Activated T-cell treated with anti-CD3 and anti-CD28 coated beads, Interleukin-2, amount 50 U/mL, for 4 hours (primary cell): ENCODE measurements around the gene CHP1. TPM values are rescaled to one million over a fixed set of nuclear protein-coding genes. Genes with fewer than 3 reads are reported as not detected.
"Not testable (repeated sequence)": the region's sequence is repeated elsewhere in the genome, so short reads cannot be mapped to it uniquely, and the experiment has no call there.

Experiments used
- ATAC-seq, 2 donors: fragments of 200-7000 bp; cut with Tn5 transposase; one replicate each; pipeline ENCODE4 v1.10.0; 2021
- DNase-seq: peaks from one replicate; pipeline ENCODE4 v3.0.0-alpha.2; 2020
- H3K27me3 Mint-ChIP-seq: one replicate; pipeline ENCODE4 v1.8.0; 2021; ENCODE audit warnings: low read depth, mixed read lengths
- H3K36me3 Mint-ChIP-seq: one replicate; pipeline ENCODE4 v1.8.0; 2022; ENCODE audit warnings: mixed read lengths; ENCODE audit not compliant: insufficient read depth
- H3K4me1 Mint-ChIP-seq: one replicate; pipeline ENCODE4 v1.8.0; 2021; ENCODE audit warnings: low read depth, mixed read lengths
- H3K4me3 Mint-ChIP-seq: one replicate; pipeline ENCODE4 v1.8.0; 2021; ENCODE audit warnings: mild to moderate bottlenecking, moderate library complexity, mixed read lengths
- H3K9me3 Mint-ChIP-seq: one replicate; pipeline ENCODE4 v1.8.0; 2021; ENCODE audit warnings: mixed read lengths
- total RNA-seq, 3 donors: library from RNA; stranded (reverse); gene quantifications; one replicate each; pipeline ENCODE4 v1.2.1, GENCODE V29; 2021

Gene CHP1
- total RNA-seq, 3 donors from 2014 or later = 43.2 to 53.3 (median 46.7) TPM

- H3K27me3 Mint-ChIP-seq, DNase-seq, ATAC-seq, H3K36me3 Mint-ChIP-seq, H3K9me3 Mint-ChIP-seq, H3K4me3 Mint-ChIP-seq: not testable (repeated sequence)
- peaks cover 30% of the 10 kb centered on the region for H3K4me1 Mint-ChIP-seq
These were observed 4.2 kb downstream of the CHP1 start for GRCh38 chr15:41235228-41235627.

- no peaks in the 10 kb centered on the region for H3K9me3 Mint-ChIP-seq
- H3K4me1 Mint-ChIP-seq = peaks cover 24% of the 10 kb centered on the region
These were observed 4.9 kb downstream of the CHP1 start for GRCh38 chr15:41235929-41236328.

GRCh38 chr15:41238100-41238499 is 7.0 kb downstream of the CHP1 start:
- ATAC-seq (no peak), DNase-seq (no peak)
- H3K4me3 Mint-ChIP-seq = no peak overlapping the region
- no peaks in the 10 kb centered on the region for H3K9me3 Mint-ChIP-seq
- H3K36me3 Mint-ChIP-seq = peaks cover 3% of the 10 kb centered on the region
- no peaks in the 10 kb centered on the region for H3K27me3 Mint-ChIP-seq
- peaks cover 11% of the 10 kb centered on the region for H3K4me1 Mint-ChIP-seq

More at GRCh38 chr15:41235929-41236328, 4.9 kb downstream of the CHP1 start:
- H3K27me3 Mint-ChIP-seq = no peaks in the 10 kb centered on the region
- H3K36me3 Mint-ChIP-seq = peaks cover 3% of the 10 kb centered on the region
- no peak for ATAC-seq
- no peak overlapping the region for H3K4me3 Mint-ChIP-seq
- DNase-seq = no peak

GRCh38 chr15:41241221-41241964 is 10.3 kb downstream of the CHP1 start:
- ATAC-seq (no peak), DNase-seq (no peak)
- no peaks in the 10 kb centered on the region for H3K27me3 Mint-ChIP-seq
- H3K4me1 Mint-ChIP-seq = peaks cover 2% of the 10 kb centered on the region
- H3K9me3 Mint-ChIP-seq = no peaks in the 10 kb centered on the region
- H3K36me3 Mint-ChIP-seq = peaks cover 12% of the 10 kb centered on the region
- no peak overlapping the region for H3K4me3 Mint-ChIP-seq

GRCh38 chr15:41250745-41251144 is 19.7 kb downstream of the CHP1 start:
- not testable (repeated sequence) for H3K9me3 Mint-ChIP-seq, H3K27me3 Mint-ChIP-seq, H3K4me1 Mint-ChIP-seq, DNase-seq, ATAC-seq, H3K4me3 Mint-ChIP-seq, H3K36me3 Mint-ChIP-seq

GRCh38 chr15:41251411-41251810 is 20.3 kb downstream of the CHP1 start:
- H3K9me3 Mint-ChIP-seq = no peaks in the 10 kb centered on the region
- H3K36me3 Mint-ChIP-seq = peaks cover 7% of the 10 kb centered on the region
- no peak overlapping the region for H3K4me3 Mint-ChIP-seq
- DNase-seq (no peak), ATAC-seq (no peak)
- no peaks in the 10 kb centered on the region for H3K4me1 Mint-ChIP-seq
- H3K27me3 Mint-ChIP-seq = no peaks in the 10 kb centered on the region

GRCh38 chr15:41254560-41254959 is 23.5 kb downstream of the CHP1 start:
- H3K9me3 Mint-ChIP-seq = no peaks in the 10 kb centered on the region
- peaks cover 14% of the 10 kb centered on the region for H3K36me3 Mint-ChIP-seq
- no peak for DNase-seq
- H3K4me1 Mint-ChIP-seq = no peaks in the 10 kb centered on the region
- H3K27me3 Mint-ChIP-seq = no peaks in the 10 kb centered on the region
- H3K4me3 Mint-ChIP-seq = no peak overlapping the region
- no peak for ATAC-seq

GRCh38 chr15:41256103-41256502 is 25.0 kb downstream of the CHP1 start:
- ATAC-seq (no peak), DNase-seq (no peak)
- H3K27me3 Mint-ChIP-seq = no peaks in the 10 kb centered on the region
- H3K9me3 Mint-ChIP-seq = no peaks in the 10 kb centered on the region
- no peak overlapping the region for H3K4me3 Mint-ChIP-seq
- no peaks in the 10 kb centered on the region for H3K4me1 Mint-ChIP-seq
- peaks cover 14% of the 10 kb centered on the region for H3K36me3 Mint-ChIP-seq

- Mint-ChIP-seq H3K9me3 (no peaks in the 10 kb centered on the region), H3K4me3 (no peak overlapping the region), H3K36me3 (peaks cover 14% of the 10 kb centered on the region), H3K4me1 (no peaks in the 10 kb centered on the region), H3K27me3 (no peaks in the 10 kb centered on the region)
- DNase-seq (no peak), ATAC-seq (no peak)
These were observed 25.5 kb downstream of the CHP1 start for GRCh38 chr15:41256577-41257038.

GRCh38 chr15:41258750-41259471 is 27.8 kb downstream of the CHP1 start:
- Mint-ChIP-seq H3K4me3 (no peak overlapping the region), H3K27me3 (no peaks in the 10 kb centered on the region)
- no peak for ATAC-seq

GRCh38 chr15:41259546-41260189 is 28.6 kb downstream of the CHP1 start:
- H3K36me3 Mint-ChIP-seq = peaks cover 26% of the 10 kb centered on the region
- no peak overlapping the region for H3K4me3 Mint-ChIP-seq
- DNase-seq = no peak
- H3K27me3 Mint-ChIP-seq = no peaks in the 10 kb centered on the region
- H3K4me1 Mint-ChIP-seq = no peaks in the 10 kb centered on the region
- no peak for ATAC-seq
- no peaks in the 10 kb centered on the region for H3K9me3 Mint-ChIP-seq

More at GRCh38 chr15:41258750-41259471, 27.8 kb downstream of the CHP1 start:
- Mint-ChIP-seq H3K4me1 (no peaks in the 10 kb centered on the region), H3K9me3 (no peaks in the 10 kb centered on the region), H3K36me3 (peaks cover 27% of the 10 kb centered on the region)
- DNase-seq = no peak

GRCh38 chr15:41260924-41261323 is 29.9 kb downstream of the CHP1 start:
- ATAC-seq, H3K4me3 Mint-ChIP-seq, H3K4me1 Mint-ChIP-seq, DNase-seq, H3K27me3 Mint-ChIP-seq, H3K9me3 Mint-ChIP-seq: not testable (repeated sequence)
- H3K36me3 Mint-ChIP-seq = peaks cover 29% of the 10 kb centered on the region

GRCh38 chr15:41262571-41262970 is 31.5 kb downstream of the CHP1 start:
- Mint-ChIP-seq H3K9me3 (no peaks in the 10 kb centered on the region), H3K4me3 (no peak overlapping the region), H3K36me3 (peaks cover 33% of the 10 kb centered on the region), H3K4me1 (no peaks in the 10 kb centered on the region), H3K27me3 (no peaks in the 10 kb centered on the region)
- no peak for ATAC-seq
- no peak for DNase-seq

- H3K27me3 Mint-ChIP-seq = no peaks in the 10 kb centered on the region
- no peaks in the 10 kb centered on the region for H3K9me3 Mint-ChIP-seq
- DNase-seq (no peak), ATAC-seq (no peak)
- H3K4me1 Mint-ChIP-seq = no peaks in the 10 kb centered on the region
- peaks cover 28% of the 10 kb centered on the region for H3K36me3 Mint-ChIP-seq
- H3K4me3 Mint-ChIP-seq = no peak overlapping the region
These were observed 32.9 kb downstream of the CHP1 start for GRCh38 chr15:41263891-41264351.
